Measurements from ENCODE around the gene SAMD4A.

The SAMD4A gene

DNA sequence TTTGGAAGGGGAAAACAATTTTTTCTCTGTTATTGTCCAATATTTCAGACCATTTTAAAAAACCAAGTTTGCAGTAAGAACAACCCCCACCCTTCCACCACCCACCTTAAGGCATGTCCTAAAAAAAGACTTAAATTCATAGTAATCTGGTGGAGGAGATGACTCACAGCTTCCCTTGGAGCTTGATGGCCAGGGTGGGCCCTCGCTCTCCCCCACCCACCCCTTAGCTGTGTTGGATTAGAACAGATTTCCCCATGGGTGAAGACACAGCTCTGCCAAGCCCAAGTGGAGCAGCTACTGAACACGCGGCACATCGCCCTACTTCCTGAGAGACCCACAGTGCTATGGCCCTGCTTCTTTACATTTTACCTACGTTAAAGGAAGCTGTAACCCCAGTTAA lies 195.4 kb downstream of the SAMD4A start:
- no peak for TF ChIP-seq ZNF274 (IDR thresholded peaks at IDR 0.05; ENCODE audit: low read depth, low read length)

DNA sequence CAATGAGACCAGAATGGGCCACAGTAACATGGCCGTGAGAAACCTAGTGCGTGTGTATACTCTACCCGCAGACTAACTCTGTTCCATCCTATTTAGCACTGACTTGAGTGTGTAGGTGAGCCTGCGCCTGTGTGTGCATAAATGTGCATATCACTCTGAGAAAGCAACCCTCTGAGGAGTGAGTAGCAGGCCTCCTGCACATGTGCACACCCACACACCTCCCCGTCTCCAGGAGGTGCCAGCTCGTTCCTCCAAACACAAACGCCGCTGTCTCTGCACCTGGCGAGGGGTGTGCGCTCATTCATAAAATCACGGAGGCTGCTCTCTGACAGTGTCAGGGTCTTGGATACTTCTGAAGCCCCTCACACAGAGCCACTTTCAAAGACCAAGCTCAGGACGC lies 196.8 kb downstream of the SAMD4A start:
- TF ChIP-seq ZNF274 (IDR thresholded peaks at IDR 0.05; ENCODE audit: low read depth, low read length), result no peak
- H3K4me3 ChIP-seq (ENCODE audit: low read length), result no peak overlapping the region

More for the DNA sequence above, 195.4 kb downstream of the SAMD4A start:
- no peak overlapping the region for H3K4me3 ChIP-seq (ENCODE audit: low read length)

DNA sequence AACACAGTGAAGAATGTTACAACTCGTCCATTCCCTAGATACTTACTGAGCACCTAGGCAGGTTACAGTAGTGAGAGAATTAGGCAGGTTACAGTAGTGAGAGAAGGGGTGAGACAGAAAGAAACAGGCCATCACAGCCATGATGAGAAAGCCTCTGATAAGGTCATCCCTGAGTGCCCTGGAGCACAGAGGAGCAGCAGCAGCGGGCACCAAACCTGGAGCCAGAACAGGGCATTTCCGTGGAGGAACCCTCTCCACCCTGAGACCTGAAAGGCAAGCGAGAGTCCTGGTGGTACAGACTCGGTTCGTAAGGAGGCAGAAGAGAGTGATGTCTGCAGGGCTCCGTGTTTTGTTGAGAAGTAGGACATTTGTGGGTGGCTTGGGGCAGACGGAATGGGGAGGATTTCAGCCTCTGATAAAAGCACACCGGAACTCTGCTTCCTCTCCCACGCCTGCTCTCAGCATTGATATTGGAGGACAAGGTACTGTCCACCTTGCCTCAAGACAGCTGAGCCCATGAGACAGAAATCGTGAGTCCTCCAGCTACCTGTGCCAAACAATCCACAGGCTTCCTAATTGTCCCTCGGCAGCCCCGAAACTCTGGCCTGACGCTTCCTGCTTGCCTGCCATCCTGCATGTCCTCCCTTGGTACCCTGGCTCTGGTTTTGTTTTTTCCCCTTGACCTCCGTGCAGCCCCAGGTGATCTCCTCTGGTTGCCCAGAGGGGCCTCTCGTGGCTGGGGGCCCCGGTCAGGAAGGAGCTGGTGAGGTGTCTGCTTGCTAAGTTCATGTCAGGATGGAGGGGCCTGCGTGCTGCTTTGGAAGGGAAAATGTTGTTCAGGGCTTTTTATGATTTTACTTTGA lies 199.6 kb downstream of the SAMD4A start:
- no peak overlapping the region for H3K4me3 ChIP-seq (ENCODE audit: low read length)
- TF ChIP-seq ZNF274 (IDR thresholded peaks at IDR 0.05; ENCODE audit: low read depth, low read length), result no peak

DNA sequence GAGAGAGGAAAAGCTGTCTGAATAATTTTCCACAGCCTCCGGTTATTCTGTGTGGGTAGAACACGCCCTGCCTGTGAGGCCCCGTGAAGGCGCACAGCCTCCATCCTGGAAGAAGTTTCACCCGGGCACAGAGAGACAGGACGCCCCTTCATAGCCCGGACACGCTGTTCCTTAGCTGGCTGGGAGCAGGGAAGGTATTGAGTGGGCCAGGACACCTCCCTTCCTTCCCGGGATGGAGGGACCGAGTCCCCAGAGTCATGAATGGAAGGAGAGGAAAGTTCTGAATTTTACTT lies 200.2 kb downstream of the SAMD4A start:
- TF ChIP-seq ZNF274 (IDR thresholded peaks at IDR 0.05; ENCODE audit: low read depth, low read length), result no peak

DNA sequence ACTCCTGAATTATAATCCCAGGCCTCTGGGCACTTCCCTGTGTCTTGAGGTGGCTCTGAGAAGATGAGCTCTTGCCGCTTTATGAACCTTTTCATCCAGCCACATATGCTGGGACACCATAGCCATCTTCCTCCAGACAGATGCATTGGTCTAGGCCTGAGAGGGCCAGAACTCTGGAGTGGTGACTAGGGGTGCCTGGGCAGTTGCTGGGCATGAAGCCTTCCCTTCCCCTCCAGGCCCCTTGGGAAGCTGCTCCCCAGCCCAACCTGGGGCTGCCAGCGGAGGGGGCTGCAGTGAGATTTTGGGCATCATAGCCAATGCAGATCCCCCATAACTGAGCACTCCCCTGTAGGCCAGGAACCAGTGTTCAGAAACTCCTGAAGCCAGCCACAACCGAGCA lies 200.5 kb downstream of the SAMD4A start:
- no peak for TF ChIP-seq ZNF274 (IDR thresholded peaks at IDR 0.05; ENCODE audit: low read depth, low read length)
- H3K4me3 ChIP-seq (ENCODE audit: low read length), result no peak overlapping the region

More for the DNA sequence above, 200.2 kb downstream of the SAMD4A start:
- H3K4me3 ChIP-seq (ENCODE audit: low read length), result no peak overlapping the region

DNA sequence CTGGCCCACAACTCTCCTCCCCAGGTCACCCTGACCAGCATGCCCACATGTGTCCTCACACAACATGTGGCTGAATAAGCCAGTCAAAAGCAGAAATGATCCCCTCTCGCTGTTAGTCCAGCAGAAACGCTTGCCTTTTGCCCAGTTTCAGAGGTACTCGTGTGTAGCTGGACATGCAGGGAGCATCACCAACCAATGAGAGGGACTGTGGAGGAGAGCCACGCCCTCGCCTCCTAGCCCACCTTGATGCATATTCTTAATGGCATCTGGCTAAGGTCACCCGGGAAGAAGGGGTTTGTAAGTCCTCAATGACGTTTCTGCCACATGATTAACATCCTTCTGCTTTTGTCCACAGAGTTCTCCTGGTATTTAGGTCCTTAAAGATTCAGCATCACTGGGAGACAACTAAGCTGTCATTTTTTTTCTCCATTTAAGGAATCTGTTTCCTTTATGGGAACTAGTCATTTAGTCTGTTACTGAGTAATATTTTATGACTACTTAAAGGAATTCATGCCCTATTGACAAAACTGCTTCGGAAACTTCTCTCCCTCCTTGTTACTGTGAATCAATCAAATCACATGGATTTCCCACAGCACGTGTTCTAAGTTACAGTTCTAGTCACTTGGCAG lies 201.7 kb downstream of the SAMD4A start:
- H3K4me3 ChIP-seq (ENCODE audit: low read length), result no peak overlapping the region
- TF ChIP-seq ZNF274 (IDR thresholded peaks at IDR 0.05; ENCODE audit: low read depth, low read length), result no peak

GRCh38 chr14:54769951-54770863 lies 203.3 kb downstream of the SAMD4A start:
- no peak overlapping the region for H3K4me3 ChIP-seq (ENCODE audit: low read length)
- TF ChIP-seq ZNF274 (IDR thresholded peaks at IDR 0.05; ENCODE audit: low read depth, low read length), result no peak

GRCh38 chr14:54771411-54772027 lies 204.6 kb downstream of the SAMD4A start:
- TF ChIP-seq ZNF274 (IDR thresholded peaks at IDR 0.05; ENCODE audit: low read depth, low read length), result no peak
- no peak overlapping the region for H3K4me3 ChIP-seq (ENCODE audit: low read length)

GRCh38 chr14:54772451-54772881 lies 205.5 kb downstream of the SAMD4A start:
- no peak for TF ChIP-seq ZNF274 (IDR thresholded peaks at IDR 0.05; ENCODE audit: low read depth, low read length)
- no peak overlapping the region for H3K4me3 ChIP-seq (ENCODE audit: low read length)

- H3K4me3 ChIP-seq (ENCODE audit: low read length), result no peak overlapping the region
- no peak for TF ChIP-seq ZNF274 (IDR thresholded peaks at IDR 0.05; ENCODE audit: low read depth, low read length)
Measured at GRCh38 chr14:54773171-54774006, 206.5 kb downstream of the SAMD4A start.

DNA sequence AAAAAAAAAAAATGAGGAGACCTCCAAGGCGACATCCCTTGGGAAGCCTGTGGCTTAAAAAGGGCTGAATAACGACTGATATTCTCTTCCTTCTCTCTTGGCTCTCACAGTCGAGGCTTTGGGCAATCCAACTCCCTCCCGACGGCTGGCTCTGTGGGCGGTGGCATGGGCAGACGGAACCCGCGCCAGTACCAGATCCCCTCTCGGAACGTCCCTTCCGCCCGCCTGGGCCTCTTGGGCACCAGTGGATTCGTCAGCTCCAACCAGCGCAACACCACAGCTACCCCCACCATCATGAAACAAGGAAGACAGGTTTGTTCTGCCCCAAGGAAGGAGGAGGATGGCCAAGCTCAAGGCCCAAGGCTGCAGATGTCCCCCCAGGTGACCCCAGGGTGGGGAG lies 207.9 kb downstream of the SAMD4A start:
- no peak overlapping the region for H3K4me3 ChIP-seq (ENCODE audit: low read length)
- no peak for TF ChIP-seq ZNF274 (IDR thresholded peaks at IDR 0.05; ENCODE audit: low read depth, low read length)

DNA sequence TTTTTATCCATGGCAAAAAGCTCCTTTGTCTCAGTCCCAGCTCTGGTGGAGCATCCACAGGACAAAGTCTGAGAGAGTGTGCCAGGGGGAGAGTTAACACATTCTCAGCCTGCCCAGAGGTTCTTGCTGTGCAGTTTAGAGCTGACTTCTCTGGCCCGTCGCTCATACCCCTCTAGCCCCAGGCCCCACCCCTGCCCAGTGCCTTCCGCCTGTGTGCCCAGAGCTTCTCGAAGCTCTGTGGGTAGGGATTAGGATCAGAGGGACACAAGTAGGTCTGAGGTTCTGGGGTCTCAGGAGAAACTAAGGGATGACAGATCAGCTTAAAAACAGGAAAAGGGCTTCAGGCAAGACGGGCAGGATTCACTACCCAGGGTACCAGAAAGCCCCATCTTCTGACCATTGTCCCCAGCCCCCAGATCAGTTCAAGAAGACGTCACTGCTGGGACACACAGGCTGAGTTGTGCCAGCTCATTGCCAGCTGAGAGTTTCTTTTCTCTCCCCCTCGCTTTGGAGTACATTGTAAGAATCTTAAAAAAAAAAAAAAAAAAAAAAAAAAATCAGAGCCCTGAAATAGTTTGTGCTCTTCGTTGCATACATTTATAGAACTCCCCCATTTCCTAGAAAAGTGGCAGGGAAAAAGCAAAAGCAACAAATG lies 208.7 kb downstream of the SAMD4A start:
- H3K4me3 ChIP-seq (ENCODE audit: low read length), result no peak overlapping the region
- no peak for TF ChIP-seq ZNF274 (IDR thresholded peaks at IDR 0.05; ENCODE audit: low read depth, low read length)

All from GM08714 (cell line).